NCI-H2196 (cell line): ENCODE measurements around the gene ZFYVE28.

Experiments used
- DNase-seq: peaks from one replicate; lab custom pipeline; 2025; ENCODE audit not compliant: unreplicated experiment; lab: John Stamatoyannopoulos, UW

Gene ZFYVE28

DNA sequence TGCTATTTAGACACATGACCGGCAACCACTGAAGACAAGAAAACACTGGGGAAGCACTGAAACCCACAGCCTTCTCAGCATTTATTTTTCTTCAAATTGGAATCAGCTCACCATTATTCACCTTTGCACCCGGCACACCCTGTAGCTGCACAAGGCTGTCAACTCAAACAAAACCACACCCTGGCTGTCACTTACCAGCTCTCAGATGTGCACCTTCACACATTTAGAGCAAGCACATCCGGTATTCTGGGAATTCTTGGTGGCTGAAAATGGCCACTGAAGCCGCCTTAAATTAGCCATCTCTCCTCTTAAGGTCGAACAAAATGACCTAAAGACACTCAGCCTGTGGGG lies 5.9 kb downstream of the ZFYVE28 start:
- no peak for DNase-seq

DNA sequence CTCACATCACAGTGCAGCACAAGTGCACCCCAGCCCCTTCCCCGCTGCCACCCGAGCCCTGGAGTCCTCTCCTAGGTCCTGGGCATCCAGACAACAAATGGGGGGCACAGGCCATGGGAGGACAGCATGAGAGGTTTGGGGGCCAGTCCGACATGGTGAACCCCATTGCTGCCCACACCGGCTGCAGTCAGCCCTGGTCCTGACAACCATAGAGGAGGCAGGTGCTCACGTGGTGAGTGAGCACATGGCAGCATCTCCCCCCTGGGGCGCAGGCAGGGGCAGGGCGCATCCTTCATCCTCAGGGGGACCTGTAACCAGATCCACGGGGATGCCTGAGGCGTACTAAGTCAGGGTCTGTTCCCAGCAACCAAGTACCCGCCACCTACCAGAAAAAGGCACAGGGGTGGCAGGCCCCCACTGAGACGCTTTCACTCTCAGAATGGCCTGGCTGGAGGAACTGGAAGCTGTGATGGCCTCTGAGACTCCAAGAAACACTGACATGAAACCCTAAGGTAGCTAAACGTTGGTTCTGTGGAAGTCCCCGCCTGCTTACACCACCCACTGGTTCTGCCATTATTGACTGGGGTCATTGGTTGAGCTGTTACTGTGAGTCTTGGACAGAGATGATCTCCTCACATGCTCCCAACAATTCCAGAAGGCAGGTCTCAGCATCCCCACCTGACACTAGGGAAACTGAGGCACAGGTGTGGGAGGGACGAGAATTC lies 6.5 kb downstream of the ZFYVE28 start:
- no peak for DNase-seq

GRCh38 chr4:2409381-2409783 lies 9.1 kb downstream of the ZFYVE28 start:
- DNase-seq: no peak

DNA sequence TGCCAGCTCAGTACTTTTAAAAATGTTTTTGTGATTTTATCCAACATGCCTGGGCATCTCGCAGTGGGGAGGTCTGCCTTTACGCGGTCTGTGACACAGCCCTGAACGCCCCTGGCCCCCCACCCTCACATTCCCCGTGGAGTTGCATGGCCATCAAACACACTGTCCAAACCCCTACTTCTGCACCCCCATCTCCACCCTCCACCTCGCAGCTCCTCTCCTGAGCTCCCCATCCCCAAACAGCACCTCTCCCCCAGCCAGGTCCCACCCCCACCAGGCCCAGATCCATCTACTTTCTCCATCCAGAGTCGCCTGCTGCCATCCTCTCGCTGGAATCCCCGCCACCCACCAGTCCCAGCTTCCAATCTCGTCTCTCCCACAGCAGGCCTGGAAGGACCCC lies 9.5 kb downstream of the ZFYVE28 start:
- no peak for DNase-seq

GRCh38 chr4:2408401-2408958 lies 10.0 kb downstream of the ZFYVE28 start:
- no peak for DNase-seq

DNA sequence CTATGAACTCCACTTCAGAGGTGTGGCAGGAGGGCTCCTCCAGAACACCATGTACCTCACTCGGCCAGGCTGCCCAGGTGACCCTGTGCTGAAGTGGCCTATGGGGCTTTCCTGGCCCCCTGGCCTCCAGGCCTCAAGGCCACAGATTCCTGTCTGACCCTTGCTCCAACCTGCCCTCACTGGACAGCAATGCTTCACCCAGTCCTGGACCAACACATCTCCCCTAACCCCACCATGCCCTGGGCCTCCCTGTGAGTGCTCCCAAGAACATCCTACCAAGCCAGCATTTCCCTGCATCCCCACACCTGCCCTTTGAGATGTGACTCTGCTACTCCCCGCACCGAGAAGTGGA lies 10.5 kb downstream of the ZFYVE28 start:
- DNase-seq: no peak

DNA sequence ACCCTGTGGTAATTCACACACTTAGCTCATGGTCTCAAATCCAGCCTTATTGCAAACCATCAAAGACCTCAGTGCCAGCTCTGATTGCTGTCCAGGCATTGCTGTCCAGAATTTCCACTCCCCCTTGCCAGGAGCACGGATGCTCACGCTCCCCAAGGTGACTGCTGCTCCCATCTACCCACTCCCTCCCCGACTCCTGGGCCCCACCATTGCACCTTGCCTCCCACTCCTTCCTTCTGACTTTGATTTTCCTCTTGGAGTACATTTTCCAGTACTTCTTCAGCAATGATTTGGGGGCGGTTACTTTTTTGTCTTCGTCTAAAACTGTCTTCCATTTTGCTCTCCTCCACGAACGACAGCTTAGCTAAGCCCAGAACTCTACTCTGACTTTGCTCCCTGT lies 11.5 kb downstream of the ZFYVE28 start:
- DNase-seq: no peak

DNA sequence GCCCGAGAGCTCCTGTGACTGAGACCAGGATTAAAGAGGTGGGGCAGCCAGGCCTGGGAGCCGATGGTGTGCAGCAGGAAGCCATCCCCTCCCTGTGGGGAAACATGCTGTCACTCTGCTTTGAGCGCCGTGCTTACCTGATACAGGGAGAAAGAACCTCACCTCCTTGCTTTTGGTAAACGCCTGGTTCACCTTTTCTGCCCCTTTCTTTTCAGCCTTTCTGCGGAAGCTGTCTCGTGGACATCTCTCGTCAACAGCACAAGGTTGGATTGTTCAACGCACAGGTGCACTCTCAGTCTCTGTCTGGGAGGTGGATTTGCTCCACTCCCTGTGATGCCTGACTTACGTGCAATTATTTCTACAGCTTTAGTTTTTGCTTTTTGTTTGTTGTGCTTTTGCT lies 12.0 kb downstream of the ZFYVE28 start:
- no peak for DNase-seq

- no peak for DNase-seq
These were observed 15.5 kb downstream of the ZFYVE28 start for GRCh38 chr4:2402941-2403340.

DNA sequence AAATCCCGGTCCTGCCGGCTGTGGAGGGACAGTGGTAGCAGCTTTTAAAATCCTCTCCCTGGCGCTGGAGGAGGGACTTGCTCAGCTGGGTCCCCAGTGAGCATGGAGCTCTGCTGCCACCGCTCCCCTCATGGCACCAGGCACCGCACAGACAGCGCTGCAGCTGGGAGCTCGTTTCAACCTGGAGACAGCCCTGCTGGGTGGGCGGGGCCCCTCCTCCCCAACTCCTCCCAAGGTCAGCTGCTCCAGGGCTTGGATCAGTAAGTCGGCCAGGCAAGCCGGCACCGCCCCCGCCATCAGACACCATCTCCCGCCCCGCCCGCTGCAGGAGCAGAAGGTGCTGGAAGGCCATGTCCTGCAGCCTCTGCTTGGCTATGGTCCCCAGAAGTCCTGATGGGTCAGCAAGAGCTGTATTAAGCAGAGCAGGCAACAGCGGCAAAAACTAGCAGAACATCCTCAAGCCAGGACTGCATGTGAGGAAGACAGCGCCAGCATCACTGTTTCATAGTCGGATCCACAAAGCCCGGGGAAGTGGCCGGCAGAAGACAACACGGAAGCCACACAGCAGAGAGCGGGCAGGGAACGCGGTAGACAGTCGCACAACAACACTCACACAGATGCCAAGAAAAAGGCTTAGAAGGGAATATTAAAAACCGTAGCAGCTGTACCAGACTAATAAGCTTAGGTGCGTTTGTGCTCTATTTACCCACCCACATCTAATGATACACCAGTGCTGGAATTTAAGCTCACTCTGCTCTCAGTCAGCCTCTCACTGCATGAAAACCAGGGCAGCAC lies 16.2 kb downstream of the ZFYVE28 start:
- peak; percentile 69 for DNase-seq

DNA sequence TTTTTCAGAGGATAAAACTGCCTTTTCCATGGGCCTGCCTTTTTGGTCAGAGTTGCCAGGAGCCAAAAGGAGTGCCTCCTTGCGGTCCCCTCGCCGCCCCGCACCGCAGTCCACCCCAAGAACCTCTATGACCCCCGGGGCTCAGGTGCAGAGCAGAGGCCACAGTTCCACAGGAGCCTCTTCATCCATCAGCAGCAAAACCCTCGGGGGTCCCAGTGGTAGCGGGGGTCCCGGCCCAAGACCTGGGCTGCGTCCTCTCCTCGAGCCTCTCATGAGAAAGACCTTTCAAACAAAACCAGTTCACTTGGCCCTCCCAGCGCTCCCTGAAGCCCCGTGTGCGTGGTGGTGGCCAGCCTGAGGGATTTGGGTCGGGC lies 16.8 kb downstream of the ZFYVE28 start:
- no peak for DNase-seq

DNA sequence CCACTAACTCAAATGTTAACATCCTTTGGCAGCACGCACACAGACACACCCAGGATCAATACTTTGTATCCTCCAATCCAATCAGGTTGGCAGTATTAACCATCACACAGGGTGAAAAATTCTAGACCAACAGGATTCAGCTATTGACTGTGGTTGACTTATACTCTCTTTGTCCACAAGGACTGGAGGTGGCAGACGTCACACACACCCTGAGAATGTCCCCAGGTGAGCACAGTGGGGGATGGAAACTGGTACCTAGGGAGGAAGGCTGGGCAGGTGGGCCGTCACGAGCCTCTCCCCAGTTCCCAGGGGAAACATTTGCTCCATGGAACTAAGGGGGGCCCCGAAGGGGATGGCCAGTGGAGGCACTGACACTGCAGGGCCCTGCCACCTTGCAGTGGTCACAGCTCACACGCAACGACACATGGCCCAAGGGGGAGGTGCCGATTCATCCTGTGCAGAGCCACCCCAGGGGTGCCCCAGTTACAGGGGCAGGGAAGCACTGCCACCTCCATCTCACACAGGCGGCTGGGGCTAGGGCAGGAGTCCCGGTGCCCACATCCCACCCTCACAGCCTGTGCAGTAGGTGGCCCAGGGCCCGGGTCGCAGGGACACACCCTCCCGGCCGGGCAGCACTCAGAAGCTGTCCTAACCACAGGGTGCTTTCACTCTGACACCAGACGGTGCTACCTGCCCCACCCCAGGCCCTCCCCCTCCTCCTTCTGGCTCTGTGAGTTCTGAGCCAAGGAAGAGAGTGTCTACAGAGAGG lies 17.4 kb downstream of the ZFYVE28 start:
- DNase-seq: no peak

- no peak for DNase-seq
These were observed 18.7 kb downstream of the ZFYVE28 start for GRCh38 chr4:2399631-2400190.

GRCh38 chr4:2399216-2399615 lies 19.2 kb downstream of the ZFYVE28 start:
- no peak for DNase-seq

- DNase-seq: no peak
These were observed 20.7 kb downstream of the ZFYVE28 start for GRCh38 chr4:2397596-2398379.

- DNase-seq: no peak
These were observed 21.6 kb downstream of the ZFYVE28 start for GRCh38 chr4:2396781-2397368.

GRCh38 chr4:2395584-2395983 lies 22.9 kb downstream of the ZFYVE28 start:
- no peak for DNase-seq

DNA sequence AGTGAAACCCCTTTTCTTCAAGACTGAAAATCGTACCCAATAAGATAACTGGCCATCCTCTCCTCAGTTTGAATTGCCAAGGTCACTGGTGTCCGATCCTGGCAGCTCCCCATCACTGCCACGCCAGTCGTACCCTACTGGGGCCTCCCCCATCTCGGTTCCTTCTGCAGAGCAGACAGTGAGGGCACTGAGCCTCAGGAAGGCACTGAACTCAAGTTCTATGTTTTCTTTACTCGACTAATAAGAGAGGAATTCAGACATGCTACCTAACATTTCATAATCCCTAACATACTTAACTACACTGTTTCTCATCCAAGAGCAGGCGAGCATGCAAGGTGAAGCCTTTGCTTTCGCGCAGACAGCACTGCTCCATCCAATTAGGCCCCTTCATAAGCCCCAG lies 23.4 kb downstream of the ZFYVE28 start:
- no peak for DNase-seq

- no peak for DNase-seq
These were observed 23.9 kb downstream of the ZFYVE28 start for GRCh38 chr4:2394528-2394927.
